Karpas-422 (cell line): ENCODE measurements around the gene SMARCD1. TPM values are rescaled to one million over a fixed set of nuclear protein-coding genes. Genes with fewer than 3 reads are reported as not detected.
A peak's percentile ranks its signal among the peaks of the same experiment; 100 is the strongest.

Experiments
- DNase-seq: peaks from one replicate; pipeline ENCODE4 v3.0.0-alpha.2; 2015
- H2AFZ ChIP-seq: fragments of 200-600 bp; sonication (generic); 2 replicates; pipeline ENCODE4 v1.6.1; 2014; ENCODE audit warnings: antibody characterized with exemption, low read length, mixed read lengths
- H3K27ac ChIP-seq: fragments of 200-600 bp; sonication (generic); 2 replicates; pipeline ENCODE4 v1.5.1; 2014; ENCODE audit warnings: mild to moderate bottlenecking, low read length, moderate library complexity
- H3K27me3 ChIP-seq: fragments of 200-600 bp; sonication (generic); 2 replicates; pipeline ENCODE4 v1.6.1; 2014; ENCODE audit warnings: low read length, mixed read lengths
- H3K36me3 ChIP-seq: fragments of 200-600 bp; sonication (generic); 2 replicates; pipeline ENCODE4 v1.6.1; 2014; ENCODE audit warnings: low read length, mixed read lengths; ENCODE audit not compliant: insufficient read depth
- H3K4me1 ChIP-seq: fragments of 200-600 bp; sonication (generic); 2 replicates; pipeline ENCODE4 v1.6.1; 2014; ENCODE audit warnings: mild to moderate bottlenecking, low read length, mixed read lengths
- H3K4me2 ChIP-seq: fragments of 200-600 bp; sonication (generic); 2 replicates; pipeline ENCODE4 v1.6.1; 2014; ENCODE audit warnings: low read length, low read depth, mild to moderate bottlenecking; ENCODE audit not compliant: poor library complexity, severe bottlenecking
- H3K4me3 ChIP-seq: fragments of 200-600 bp; sonication (generic); 2 replicates; pipeline ENCODE4 v1.5.1; 2014; ENCODE audit warnings: mild to moderate bottlenecking, antibody characterized with exemption, low read length, mixed read lengths
- H3K79me2 ChIP-seq: fragments of 200-600 bp; sonication (generic); 2 replicates; pipeline ENCODE4 v1.6.1; 2014; ENCODE audit warnings: mild to moderate bottlenecking, low read length, mixed read lengths
- H3K9ac ChIP-seq: fragments of 200-600 bp; sonication (generic); 2 replicates; pipeline ENCODE4 v1.6.0; 2014; ENCODE audit warnings: low read length
- H3K9me2 ChIP-seq: fragments of 200-600 bp; sonication (generic), shearing (Covaris generic); replicated peaks from 2 replicates; pipeline ENCODE4 v1.6.0; 2014; ENCODE audit warnings: mild to moderate bottlenecking, low read length, moderate library complexity; ENCODE audit not compliant: insufficient read depth
- H3K9me3 ChIP-seq: fragments of 300-700, 200-600 bp; sonication (generic); 2 replicates; pipeline ENCODE4 v1.6.1; 2014; ENCODE audit warnings: low read length, mixed read lengths
- H4K20me1 ChIP-seq: fragments of 200-600 bp; sonication (generic); 2 replicates; pipeline ENCODE4 v1.6.1; 2014; ENCODE audit warnings: mild to moderate bottlenecking, antibody characterized with exemption, low read length, low read depth; ENCODE audit not compliant: insufficient read depth
- total RNA-seq: library from RNA; depleted of rRNA; stranded (reverse); fragments of >200 nt; shearing (Covaris generic); gene quantifications from 2 replicates; pipeline ENCODE4 v1.2.3, GENCODE V29; 2014; ENCODE audit warnings: low replicate concordance

SMARCD1 gene
- total RNA-seq, 1 experiment from 2014 or later = 124 TPM

DNA sequence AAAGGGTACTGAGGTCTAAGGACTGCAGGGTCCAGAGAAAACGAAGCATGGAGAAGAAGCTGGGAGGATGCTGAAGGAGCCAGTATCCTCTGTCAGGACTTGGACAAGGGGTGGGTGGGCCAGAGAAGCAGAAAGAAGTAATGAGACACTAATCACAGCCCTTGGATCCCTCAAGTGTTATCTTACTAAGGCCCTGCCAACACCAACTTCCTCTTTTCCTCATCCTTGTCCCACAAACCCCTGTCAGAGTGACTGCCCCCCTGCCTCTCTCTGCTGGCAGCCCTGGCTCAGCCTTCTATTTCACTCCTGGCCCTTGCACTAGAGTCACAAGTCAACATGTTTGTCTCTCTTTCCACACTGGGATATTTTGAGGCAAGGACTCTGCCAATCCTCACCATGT, 31.6 kb upstream of the SMARCD1 start:
- Histone ChIP-seq H3K36me3 (no peaks in the 10 kb centered on the region), H3K27ac (no peak overlapping the region)

DNA sequence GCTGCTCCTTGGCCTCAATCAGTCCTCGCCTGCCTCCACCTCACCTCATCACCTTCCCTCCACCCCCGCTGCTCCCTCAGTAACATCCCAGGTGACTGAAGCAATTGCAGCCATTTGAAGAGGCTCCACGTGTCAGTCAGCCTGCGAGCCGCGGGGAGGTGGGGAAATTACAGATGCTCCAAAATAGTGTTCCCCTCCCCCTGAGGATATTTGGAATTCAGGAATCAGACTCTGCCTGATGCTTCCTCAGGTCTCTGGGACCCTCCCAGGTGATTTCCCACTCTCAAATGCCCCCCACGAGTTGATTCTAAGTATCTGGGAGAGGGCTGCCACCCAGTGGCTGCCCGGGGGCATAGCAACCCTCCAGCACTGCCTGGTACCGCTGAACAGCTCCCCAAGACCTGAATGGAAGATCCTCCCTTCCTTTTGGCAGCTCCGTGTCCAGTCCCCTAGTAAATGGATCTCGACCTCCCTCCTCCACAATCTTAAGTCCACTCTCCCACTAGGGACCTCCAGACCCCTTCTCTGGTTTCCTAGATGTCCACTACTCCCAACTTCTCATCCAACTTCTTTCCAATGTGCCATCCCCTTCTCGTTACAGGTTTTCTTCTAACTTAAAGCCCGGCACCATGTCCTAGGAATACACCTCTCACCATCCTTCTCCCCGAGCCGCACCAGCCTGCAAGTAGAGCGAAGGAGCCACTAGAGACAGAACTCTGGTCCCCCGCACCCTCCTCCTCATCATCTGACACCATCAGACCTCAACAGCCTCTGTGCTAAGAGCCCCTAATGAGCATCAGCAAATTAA, 29.1 kb upstream of the SMARCD1 start:
- H3K36me3 ChIP-seq = no peaks in the 10 kb centered on the region
- peak overlapping the region; percentile 79 for H3K9ac ChIP-seq
- peak overlapping the region; percentile 96 for H3K4me2 ChIP-seq
- DNase-seq = peak; percentile 90
- H3K27me3 ChIP-seq = no peaks in the 10 kb centered on the region
- peaks cover 40% of the 10 kb centered on the region for H3K4me1 ChIP-seq
- no peaks in the 10 kb centered on the region for H3K9me3 ChIP-seq
- peak overlapping the region; percentile 81 for H3K4me3 ChIP-seq
- no peaks in the 10 kb centered on the region for H3K9me2 ChIP-seq
- H3K27ac ChIP-seq = peak overlapping the region; percentile 57
- no peaks in the 10 kb centered on the region for H3K79me2 ChIP-seq
- H2AFZ ChIP-seq = peak overlapping the region; percentile 78
- no peaks in the 10 kb centered on the region for H4K20me1 ChIP-seq

More for the DNA sequence above, 31.6 kb upstream of the SMARCD1 start:
- no peaks in the 10 kb centered on the region for H4K20me1 ChIP-seq
- no peaks in the 10 kb centered on the region for H3K9me2 ChIP-seq
- peaks cover 32% of the 10 kb centered on the region for H3K4me1 ChIP-seq
- H3K9me3 ChIP-seq = no peaks in the 10 kb centered on the region
- H3K9ac ChIP-seq = no peak overlapping the region
- H2AFZ ChIP-seq = no peak overlapping the region
- no peak overlapping the region for H3K4me3 ChIP-seq
- H3K79me2 ChIP-seq = no peaks in the 10 kb centered on the region
- H3K4me2 ChIP-seq = no peak overlapping the region
- H3K27me3 ChIP-seq = no peaks in the 10 kb centered on the region
- DNase-seq = no peak

DNA sequence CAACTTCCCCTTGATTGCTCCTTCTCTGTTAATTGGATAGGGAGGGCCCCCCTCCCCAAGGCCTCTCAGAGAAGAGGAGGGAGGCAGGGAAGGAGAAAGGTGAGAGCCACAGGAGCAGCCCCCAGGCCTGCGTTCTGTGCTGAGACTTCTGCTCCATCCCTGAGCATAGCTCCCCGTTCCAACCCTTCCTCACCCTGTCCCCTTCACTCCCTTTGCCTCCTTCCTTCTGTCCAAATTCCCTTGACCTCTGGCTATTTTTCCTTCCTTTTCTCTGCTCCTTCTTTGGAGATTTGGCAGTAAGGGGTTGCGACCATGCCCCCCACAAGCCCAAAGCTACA, 28.5 kb upstream of the SMARCD1 start:
- DNase-seq = no peak
- H3K4me1 ChIP-seq = peaks cover 40% of the 10 kb centered on the region
- H3K4me3 ChIP-seq = peak overlapping the region; percentile 81

DNA sequence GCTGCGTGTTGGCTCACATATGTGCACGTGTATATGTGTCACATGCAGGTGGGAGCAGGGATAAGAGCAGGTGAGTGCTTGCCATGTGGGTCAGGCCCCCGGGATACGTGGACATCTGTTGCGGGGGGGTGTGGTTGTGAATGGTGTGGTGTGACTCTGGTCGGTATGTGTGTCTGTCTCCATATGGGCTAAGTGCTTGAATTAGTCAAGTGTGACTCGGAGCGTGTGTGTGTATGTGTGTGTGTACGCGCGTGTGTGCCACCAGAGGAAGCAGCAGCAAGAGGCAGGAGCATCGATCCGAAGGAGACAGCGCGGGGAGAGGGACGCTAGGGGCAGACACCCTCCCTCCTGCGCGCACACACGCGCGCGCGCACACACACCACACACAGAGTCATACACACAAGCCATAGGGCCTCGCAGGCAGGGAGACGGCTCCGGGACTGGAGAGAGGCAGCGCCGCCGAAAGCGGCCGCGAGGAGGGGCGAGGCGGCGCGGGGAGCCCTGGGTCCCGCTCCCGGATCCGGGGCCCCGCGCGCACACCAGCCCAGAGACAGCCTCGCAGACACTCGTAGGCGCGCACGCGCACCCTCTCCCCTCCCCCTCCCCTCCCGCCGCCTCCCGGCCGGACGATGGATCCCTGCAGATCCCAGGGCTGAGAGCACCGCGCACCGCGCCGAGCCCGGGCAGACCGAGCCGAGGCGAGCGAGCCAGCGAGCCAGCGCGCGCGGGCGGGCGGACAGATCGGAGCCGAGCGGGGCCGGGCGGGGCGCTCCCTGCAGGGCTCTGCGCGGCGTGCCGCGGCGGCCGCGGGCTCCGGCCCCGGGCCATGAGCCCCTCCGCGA, 27.9 kb upstream of the SMARCD1 start, which contains the start of gene ASIC1:
Gene ASIC1, plus strand, starts transcription at position 597 of the 842 bp plus-strand sequence. CDS start 1,171 bp downstream, outside the sequence.
- no peaks in the 10 kb centered on the region for H3K9me3 ChIP-seq
- H3K4me3 ChIP-seq = peak within 1 kb of the TSS; percentile 81
- no peaks in the 10 kb centered on the region for H3K79me2 ChIP-seq
- H3K4me2 ChIP-seq = peak within 1 kb of the TSS; percentile 96
- no peaks in the 10 kb centered on the region for H3K9me2 ChIP-seq
- DNase-seq = peak; percentile 84
- peak within 1 kb of the TSS; percentile 79 for H3K9ac ChIP-seq
- H3K27me3 ChIP-seq = no peaks in the 10 kb centered on the region
- H2AFZ ChIP-seq = peak within 1 kb of the TSS; percentile 67
- peak within 1 kb of the TSS; percentile 57 for H3K27ac ChIP-seq
- peaks cover 40% of the 10 kb centered on the region for H3K4me1 ChIP-seq
- no peaks in the 10 kb centered on the region for H4K20me1 ChIP-seq
- no peaks in the 10 kb centered on the region for H3K36me3 ChIP-seq

More for the DNA sequence above, 28.5 kb upstream of the SMARCD1 start:
- Histone ChIP-seq H3K79me2 (no peaks in the 10 kb centered on the region), H3K4me2 (peak overlapping the region; percentile 96), H3K9me2 (no peaks in the 10 kb centered on the region), H3K27me3 (no peaks in the 10 kb centered on the region), H2AFZ (peak overlapping the region; percentile 67), H3K27ac (peak overlapping the region; percentile 57), H3K9me3 (no peaks in the 10 kb centered on the region), H3K9ac (peak overlapping the region; percentile 79), H3K36me3 (no peaks in the 10 kb centered on the region), H4K20me1 (no peaks in the 10 kb centered on the region)

DNA sequence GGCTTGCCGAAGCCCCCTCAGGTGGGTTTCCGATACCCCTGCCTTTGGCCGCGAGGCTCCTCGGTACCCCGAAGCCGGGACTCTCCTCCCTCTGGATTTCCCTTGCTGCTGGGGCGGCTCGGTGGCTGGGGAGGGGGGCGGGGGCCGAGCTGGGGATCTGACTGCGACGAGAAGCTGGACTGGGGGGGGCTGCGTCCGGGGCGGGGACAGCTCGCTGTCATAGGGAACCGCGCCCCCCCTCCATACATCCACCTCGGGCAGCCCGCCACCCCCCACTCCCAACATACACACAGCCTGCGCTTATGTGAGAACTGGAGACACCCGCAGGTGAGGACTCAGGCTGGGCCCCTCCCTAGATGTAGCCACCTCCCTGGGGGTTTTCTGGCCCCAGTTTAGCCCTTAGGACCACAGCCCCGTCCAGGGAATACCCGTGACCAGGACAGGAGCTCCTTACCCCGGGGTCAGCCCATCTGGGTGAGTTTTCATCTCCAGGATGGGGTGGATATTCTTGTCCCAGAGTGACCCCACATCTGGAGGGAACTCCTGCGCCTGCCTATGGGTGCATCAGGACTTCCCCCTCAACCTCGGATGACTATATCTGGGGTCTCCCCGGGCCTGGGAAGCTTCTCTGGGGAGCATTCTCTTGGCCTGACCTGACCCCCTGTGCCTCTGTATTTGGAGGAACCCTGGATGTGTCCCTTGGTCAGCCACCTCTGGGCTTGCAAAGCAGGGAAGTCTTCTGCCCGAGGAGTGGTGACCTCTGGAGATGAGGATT, 27.1 kb upstream of the SMARCD1 start:
- Histone ChIP-seq H3K4me1 (peaks cover 40% of the 10 kb centered on the region), H3K4me2 (peak overlapping the region; percentile 96), H4K20me1 (no peaks in the 10 kb centered on the region), H2AFZ (peak overlapping the region; percentile 49; the same call in 1 of the 2 replicates), H3K36me3 (no peaks in the 10 kb centered on the region), H3K4me3 (peak overlapping the region; percentile 81), H3K9ac (peak overlapping the region; percentile 79), H3K9me2 (no peaks in the 10 kb centered on the region), H3K79me2 (no peaks in the 10 kb centered on the region), H3K27me3 (no peaks in the 10 kb centered on the region), H3K27ac (peak overlapping the region; percentile 16; the same call in 1 of the 2 replicates), H3K9me3 (no peaks in the 10 kb centered on the region)
- peak; percentile 65 for DNase-seq

DNA sequence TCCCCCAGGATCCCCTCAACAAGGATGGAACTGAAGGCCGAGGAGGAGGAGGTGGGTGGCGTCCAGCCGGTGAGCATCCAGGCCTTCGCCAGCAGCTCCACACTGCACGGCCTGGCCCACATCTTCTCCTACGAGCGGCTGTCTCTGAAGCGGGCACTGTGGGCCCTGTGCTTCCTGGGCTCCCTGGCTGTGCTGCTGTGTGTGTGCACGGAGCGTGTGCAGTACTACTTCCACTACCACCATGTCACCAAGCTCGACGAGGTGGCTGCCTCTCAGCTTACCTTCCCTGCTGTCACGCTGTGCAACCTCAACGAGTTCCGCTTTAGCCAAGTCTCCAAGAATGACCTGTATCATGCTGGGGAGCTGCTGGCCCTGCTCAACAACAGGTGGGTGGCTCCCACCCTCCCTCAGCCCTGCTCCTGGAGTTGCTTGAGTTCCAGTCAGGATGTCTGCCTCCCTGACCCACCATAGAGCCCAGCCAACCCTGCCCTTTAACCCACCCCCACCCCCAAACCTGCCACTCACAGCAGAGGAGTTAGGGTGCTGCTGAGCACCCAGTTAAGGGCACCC, 26.3 kb upstream of the SMARCD1 start:
- no peaks in the 10 kb centered on the region for H3K9me2 ChIP-seq
- no peaks in the 10 kb centered on the region for H3K36me3 ChIP-seq
- H3K9me3 ChIP-seq = no peaks in the 10 kb centered on the region
- no peak for DNase-seq
- H3K27ac ChIP-seq = no peak overlapping the region
- peak overlapping the region; percentile 79; the same call in 1 of the 2 replicates for H3K9ac ChIP-seq
- H3K4me2 ChIP-seq = peak overlapping the region; percentile 96
- peaks cover 34% of the 10 kb centered on the region for H3K4me1 ChIP-seq
- no peaks in the 10 kb centered on the region for H4K20me1 ChIP-seq
- H2AFZ ChIP-seq = no peak overlapping the region
- H3K4me3 ChIP-seq = peak overlapping the region; percentile 81; the same call in 1 of the 2 replicates
- no peaks in the 10 kb centered on the region for H3K27me3 ChIP-seq
- no peaks in the 10 kb centered on the region for H3K79me2 ChIP-seq

DNA sequence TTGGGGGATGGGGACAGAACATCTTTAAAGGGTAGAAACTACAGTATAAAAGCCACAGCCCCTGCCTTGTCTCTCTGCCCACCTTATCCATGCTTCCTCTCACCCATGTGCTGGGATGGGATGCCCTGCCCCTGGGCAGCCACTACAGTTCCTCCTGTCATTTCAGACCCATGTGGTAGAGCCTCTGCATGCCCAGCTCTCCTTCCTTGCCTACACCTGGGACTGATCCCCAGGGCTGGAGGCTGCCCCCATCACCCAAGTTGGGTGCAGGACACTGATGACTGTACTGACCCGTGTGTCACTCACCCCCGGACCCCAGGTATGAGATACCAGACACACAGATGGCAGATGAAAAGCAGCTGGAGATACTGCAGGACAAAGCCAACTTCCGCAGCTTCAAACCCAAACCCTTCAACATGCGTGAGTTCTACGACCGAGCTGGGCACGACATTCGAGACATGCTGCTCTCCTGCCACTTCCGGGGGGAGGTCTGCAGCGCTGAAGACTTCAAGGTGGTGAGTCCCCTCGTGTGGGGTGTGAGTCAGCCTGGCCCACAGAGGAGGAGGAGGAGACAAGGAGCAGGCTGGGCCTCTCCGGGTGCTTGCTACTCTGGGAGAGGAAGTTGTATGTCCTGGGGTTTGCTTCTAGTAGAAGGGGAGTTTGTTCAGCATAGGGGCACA, 25.6 kb upstream of the SMARCD1 start:
- Histone ChIP-seq H3K4me3 (no peak overlapping the region), H3K79me2 (no peaks in the 10 kb centered on the region), H3K9me3 (no peaks in the 10 kb centered on the region), H3K9me2 (no peaks in the 10 kb centered on the region), H3K4me2 (no peak overlapping the region), H3K4me1 (peaks cover 37% of the 10 kb centered on the region), H3K9ac (no peak overlapping the region), H2AFZ (no peak overlapping the region), H3K36me3 (no peaks in the 10 kb centered on the region), H3K27me3 (no peaks in the 10 kb centered on the region), H3K27ac (no peak overlapping the region), H4K20me1 (no peaks in the 10 kb centered on the region)
- no peak for DNase-seq
